ENCODE measurements around the gene PANK4.

GRCh38 chr1:2481885-2482284, 44.5 kb downstream of the PANK4 start:
- peak; percentile 76 for TF ChIP-seq USF1 (IDR thresholded peaks at IDR 0.05)
- no peak for TF ChIP-seq TAF1 (IDR thresholded peaks at IDR 0.05; ENCODE audit: low read depth)
- no peak for TF ChIP-seq REST (IDR thresholded peaks at IDR 0.05; ENCODE audit: low read depth)
- peak; percentile 11; the same call in 1 of the 2 replicates for TF ChIP-seq NFIC (IDR thresholded peaks at IDR 0.05)
- no peak for TF ChIP-seq RAD21 (IDR thresholded peaks at IDR 0.05; ENCODE audit: low read depth)
- no peak for TF ChIP-seq EP300 (IDR thresholded peaks at IDR 0.05; ENCODE audit: borderline replicate concordance)
- TF ChIP-seq MAX (IDR thresholded peaks at IDR 0.05) = peak; percentile 23; the same call in 1 of the 2 replicates
- TF ChIP-seq TEAD4 (IDR thresholded peaks at IDR 0.05) = no peak
- no peak for TF ChIP-seq FOXM1 (IDR thresholded peaks at IDR 0.05; ENCODE audit: borderline replicate concordance, low read depth)
- no peak for TF ChIP-seq YY1 (IDR thresholded peaks at IDR 0.05; ENCODE audit: low read depth)
- TF ChIP-seq CREB1 (IDR thresholded peaks at IDR 0.05; ENCODE audit: low read depth) = no peak
- TF ChIP-seq TCF12 (IDR thresholded peaks at IDR 0.05; ENCODE audit: low read depth) = no peak
- TF ChIP-seq EGR1 (IDR thresholded peaks at IDR 0.05) = no peak
- no peak for TF ChIP-seq ZBTB7A (IDR thresholded peaks at IDR 0.05; ENCODE audit: low read depth)
